GM21737 (cell line): Measurements from ENCODE around the gene HEATR9.

ENCODE experiments used
- ATAC-seq: cut with Tn5 transposase; IDR thresholded peaks from one replicate; pipeline ENCODE4 v1.9.1; 2021; ENCODE audit warnings: mild to moderate bottlenecking, moderate library complexity; ENCODE audit not compliant: unreplicated experiment

HEATR9 gene

DNA sequence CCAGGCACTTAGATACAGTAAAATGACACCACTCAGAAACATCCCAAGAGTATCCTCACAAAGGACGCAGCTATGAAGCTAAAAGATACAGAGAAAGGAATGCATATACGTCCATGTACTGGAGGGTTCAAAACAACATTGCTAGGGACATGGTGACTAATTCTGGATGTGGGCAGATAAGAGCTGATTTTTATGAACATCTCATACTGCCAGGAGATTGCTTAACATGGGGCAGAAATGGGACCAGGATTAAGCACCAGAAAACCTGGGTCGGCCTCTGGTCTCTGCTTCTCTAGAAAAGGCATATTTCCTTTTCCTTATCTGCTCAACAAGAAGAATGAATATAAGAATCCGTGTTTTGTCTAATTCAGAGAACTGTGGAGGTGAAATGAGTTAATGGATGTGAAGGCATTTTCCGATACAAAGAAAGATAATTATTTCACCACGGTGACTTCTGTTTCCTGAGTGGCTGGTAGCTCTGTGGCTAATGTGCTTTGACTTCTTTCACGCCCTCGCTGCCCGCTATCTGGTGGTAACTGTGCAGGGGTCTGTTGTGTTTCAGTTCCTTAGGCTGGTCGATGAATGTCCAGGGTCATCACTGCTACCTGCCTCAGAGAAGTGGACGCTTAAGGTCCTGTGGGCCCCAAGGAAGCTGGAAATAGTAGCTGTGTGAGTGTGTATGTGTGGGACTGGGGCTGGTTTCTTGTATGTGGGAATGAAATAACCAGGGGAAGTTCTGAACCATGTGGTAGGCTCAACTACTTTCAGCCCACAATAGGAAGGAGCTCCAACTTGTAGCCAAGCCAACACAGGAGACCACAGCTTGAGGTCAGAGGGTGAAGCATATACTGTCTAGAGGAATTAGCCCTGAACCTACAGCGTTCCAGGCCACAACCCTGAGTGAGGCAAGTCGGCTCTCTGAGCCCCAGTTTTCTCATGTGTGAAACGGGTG is 27.2 kb upstream of the HEATR9 start:
- no peak for ATAC-seq

DNA sequence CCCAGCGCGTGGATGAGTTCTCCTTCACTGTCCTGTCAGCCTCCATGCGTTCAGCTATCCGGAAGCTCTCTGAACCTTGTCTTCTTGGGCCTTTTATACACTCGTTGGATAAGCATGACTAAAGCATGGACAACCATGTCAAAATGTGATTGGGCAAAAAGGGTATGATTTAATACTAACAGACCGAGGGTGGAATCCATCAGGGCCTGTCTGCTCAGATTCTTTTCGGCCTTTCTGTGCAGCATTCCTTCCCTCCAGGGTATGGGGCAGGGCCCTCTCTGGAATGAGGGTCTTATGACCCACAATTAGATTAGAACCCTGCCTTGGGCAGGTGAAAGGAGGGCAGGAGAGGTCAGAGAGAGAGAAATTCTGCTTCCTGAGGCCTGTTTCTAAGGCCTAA is 25.5 kb upstream of the HEATR9 start:
- no peak for ATAC-seq

DNA sequence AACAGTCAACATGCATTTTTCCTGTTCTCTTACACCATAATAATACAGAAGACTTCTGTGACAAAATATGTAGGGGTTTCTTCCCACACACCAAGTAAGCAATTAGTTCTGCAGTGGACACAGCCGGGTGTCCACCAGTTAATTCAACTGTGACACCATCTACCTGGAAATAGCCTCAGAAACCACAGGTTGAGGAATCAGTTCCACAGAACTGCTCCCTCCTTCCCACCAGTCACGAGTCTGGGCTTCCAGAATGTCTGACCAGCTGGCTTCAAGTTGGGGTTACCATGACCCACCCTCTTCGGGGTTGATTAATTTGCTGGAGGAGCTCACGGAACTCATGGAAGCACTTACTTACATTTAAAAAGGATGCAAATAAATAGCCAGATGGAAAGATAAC is 25.1 kb upstream of the HEATR9 start:
- no peak for ATAC-seq

DNA sequence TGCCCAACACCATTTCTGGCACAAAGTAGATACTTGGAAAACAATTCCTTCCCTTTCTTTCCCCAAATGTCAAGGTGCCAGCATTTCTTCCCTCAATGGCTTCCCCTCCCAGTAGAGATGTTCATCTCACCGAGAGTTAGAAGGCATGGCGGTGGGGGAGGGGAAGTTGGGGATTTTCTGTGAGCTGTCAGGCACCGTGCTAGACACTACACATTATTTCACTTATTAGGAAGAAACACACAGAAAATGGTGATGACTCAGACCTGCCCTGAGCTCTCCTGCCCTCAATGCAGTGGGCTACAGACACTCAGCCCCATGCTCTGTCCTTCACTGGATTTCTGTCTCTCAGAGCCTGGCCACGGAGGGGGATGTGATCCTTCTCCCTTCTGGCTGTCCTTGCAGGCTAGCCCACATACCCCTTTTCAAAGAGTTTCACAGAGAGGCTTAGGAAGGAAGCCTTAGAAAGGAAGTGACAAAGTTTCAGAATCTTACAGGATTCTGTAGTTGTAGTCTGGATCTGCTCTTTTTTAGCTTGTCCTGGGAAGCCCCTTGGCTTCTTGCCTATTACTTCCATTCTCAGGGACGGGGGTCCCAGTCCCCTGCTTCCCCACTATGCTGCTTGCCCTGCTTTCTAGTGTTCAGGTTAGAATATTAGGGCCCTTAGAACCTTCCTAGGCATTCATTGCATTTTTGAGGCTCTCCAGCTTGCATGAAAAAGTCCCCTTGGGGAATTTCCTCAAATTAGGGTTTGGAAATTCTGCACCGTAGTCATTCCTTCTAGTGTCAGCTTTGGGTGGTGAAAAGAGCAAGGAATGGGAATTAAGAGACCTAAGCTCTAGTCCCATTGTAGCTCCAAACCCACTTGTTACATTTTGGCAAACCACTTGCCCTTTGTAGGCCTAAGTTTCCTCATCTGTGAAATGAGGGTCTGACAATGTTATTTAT is 23.7 kb upstream of the HEATR9 start:
- no peak for ATAC-seq

GRCh38 chr17:35891269-35891668 is 22.6 kb upstream of the HEATR9 start:
- ATAC-seq = no peak

- no peak for ATAC-seq
These were observed 22.1 kb upstream of the HEATR9 start for GRCh38 chr17:35890774-35891155.

DNA sequence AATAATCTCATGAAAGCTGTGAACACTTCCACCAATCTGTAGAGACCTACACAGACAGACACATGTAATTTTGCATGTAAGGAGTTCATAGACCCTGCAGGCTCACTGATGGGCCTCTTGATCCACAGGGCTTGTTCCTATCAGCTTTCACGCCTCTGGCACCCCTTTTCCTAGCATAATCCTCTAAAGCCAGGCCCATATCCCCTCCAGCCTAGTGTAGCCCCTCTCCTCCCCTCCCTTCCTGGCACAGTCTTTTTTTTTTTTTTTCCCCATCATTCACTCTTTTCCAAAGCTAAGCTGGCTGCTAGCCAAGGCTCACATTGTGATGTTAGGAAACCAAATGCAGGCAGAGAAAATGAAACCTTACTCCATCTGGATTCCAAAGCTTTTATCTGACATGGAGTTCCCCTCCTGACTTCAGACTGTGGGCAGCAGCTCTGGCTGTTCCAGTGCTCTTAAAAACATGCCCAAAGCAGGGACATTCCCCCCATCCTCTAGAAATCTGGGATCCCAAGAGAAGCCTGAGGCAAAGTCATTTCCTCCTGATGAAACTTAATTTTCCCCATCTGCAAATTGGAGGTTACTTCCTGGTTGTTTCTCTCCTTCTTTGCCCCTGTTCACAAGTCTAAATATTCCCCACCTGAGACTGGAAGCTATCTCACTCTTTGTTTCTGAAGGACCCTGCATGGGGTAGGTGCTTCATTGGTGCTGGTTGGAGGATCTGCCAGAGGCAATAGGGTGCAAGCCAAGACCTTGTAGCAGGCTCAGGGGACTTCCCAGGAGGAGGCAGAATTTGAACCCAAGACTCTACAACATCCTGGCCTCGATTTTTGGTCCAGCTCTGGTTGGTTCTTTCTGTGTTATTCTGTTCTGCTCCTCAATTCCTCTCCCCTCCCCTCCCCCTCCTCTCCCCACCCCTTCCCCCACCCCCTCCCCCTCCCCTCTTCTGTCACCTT is 21.4 kb upstream of the HEATR9 start:
- ATAC-seq = no peak

- ATAC-seq = no peak
These were observed 20.6 kb upstream of the HEATR9 start for GRCh38 chr17:35889241-35889640.

GRCh38 chr17:35879773-35880654 is 11.3 kb upstream of the HEATR9 start, which contains the start of gene CCL5:
CCL5 (minus strand) TSS chr17:35880360.
- peak; percentile 77 for ATAC-seq

- ATAC-seq = no peak
These were observed 9.7 kb upstream of the HEATR9 start for GRCh38 chr17:35878361-35878760.

- ATAC-seq = no peak
These were observed 8.8 kb upstream of the HEATR9 start for GRCh38 chr17:35877345-35878029.

DNA sequence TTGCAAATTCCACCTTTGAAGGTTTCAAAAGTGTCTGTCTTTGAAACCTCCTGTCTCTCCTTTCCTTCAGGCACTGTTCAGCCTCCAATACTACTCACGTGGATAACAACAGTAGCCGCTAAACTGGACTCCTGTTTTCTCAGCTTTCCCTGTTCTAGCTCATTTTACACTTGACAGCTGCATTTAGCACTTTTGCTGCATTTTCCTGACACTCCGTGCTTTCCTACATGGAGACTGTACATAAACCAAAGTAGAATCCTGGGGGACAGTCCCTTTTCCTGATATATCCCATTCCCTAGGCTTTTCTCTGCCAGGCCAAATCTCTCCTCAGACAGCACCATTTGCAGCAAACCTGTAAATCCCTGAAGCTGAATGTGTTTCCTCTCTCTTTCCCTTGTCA is 7.8 kb upstream of the HEATR9 start:
- no peak for ATAC-seq

- no peak for ATAC-seq
These were observed 7.1 kb upstream of the HEATR9 start for GRCh38 chr17:35875800-35876139.

DNA sequence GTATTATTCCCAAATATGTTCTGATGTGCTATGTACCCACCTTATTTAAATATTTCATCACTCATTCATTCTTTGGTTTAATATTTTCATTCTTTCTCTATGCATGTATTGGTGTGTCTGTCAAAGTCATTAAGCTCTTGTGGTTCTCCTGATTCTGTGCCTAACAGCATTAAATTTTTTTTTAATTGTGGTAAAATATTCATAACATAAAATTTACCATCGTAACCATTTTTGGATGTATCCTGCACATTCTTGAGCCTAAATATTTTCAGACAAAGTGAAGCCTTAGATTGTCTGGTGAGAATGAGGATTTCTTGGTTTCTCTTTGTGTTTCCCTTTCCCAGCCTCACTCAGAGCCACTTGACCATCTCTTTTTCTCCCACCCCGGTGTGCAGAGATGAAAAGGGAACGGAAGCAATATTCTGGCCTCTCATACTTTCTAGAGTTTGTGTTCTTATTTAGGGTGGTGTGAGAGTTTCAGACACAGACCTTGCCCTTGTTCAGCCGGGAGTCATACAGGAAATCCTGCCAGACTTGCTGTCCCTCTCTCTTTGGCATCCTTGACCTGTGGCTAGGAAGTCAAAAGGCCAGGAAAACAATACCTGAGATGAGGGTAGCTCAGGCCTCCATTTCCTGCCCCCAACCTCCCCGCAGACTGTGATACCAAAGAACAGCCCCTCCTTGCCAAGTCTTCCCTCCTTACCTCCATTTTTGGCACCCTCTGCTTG is 6.5 kb upstream of the HEATR9 start:
- no peak for ATAC-seq

- ATAC-seq = no peak
These were observed 3.7 kb upstream of the HEATR9 start for GRCh38 chr17:35872196-35872980.

DNA sequence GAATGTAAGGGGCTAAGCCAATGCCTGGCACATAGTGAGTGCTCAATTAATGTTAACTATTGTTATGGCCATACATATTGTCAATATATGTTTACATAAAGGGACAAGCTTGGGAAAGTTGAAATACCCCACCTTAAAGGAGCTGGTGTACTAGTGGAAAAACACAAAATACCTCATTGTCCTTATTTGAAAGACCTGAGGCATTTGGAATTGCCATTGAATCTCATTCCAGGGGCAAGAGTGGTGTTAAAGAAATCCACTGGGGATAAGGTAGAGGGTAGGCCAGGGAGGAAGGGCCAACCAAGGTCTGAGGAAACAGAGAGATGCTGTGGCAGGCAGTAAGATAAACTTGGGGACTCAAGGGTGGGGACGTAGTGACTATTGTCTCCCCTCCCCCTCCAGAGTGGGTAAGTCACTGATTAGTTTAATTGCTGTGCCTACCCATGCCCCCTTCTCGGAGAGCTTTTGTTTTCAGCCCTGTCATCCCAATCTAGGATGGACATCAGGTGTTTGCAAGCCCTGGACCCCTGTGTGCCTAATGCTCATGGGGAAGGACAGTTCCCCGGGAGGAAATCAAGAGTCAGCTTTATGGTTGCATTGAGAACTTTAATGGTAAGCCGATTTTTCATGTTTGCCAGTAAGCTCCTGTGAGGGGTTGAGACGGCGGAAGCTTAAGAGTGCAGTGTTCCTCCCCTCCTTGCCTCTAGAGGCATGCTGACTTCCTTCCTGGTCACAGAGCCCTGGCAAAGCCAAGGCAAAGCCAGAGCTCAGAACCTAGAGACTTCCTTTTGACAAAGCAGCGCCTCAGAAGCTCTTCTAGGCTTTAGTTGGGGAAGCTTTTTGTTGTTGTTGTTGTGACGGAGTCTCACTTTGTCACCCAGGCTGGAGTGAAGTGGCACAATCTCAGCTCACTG is 2.5 kb upstream of the HEATR9 start:
- no peak for ATAC-seq

DNA sequence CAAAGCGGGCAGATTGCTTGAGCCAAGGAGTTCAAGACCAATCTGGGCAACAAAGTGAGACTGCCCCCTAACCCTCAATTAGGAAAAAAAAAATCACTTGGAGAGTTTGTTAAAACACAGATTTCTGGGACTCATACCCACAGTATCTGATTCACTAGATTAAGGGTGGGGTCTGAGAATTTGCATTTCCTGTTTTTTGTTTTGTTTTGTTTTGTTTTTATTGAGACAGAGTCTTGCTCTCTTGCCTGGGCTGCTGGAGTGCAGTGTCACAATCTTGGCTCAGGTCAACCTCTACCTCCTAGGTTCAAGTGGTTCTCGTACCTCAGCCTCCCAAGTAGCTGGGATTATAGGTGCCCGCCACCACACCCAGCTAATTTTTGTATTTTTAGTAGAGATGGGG is 1.1 kb downstream of the HEATR9 start:
- ATAC-seq = no peak
